ENCODE data around the gene APRT.
"Not testable (repeated sequence)": the region's sequence is repeated elsewhere in the genome, so short reads cannot be mapped to it uniquely, and the experiment has no call there.

APRT gene

DNA sequence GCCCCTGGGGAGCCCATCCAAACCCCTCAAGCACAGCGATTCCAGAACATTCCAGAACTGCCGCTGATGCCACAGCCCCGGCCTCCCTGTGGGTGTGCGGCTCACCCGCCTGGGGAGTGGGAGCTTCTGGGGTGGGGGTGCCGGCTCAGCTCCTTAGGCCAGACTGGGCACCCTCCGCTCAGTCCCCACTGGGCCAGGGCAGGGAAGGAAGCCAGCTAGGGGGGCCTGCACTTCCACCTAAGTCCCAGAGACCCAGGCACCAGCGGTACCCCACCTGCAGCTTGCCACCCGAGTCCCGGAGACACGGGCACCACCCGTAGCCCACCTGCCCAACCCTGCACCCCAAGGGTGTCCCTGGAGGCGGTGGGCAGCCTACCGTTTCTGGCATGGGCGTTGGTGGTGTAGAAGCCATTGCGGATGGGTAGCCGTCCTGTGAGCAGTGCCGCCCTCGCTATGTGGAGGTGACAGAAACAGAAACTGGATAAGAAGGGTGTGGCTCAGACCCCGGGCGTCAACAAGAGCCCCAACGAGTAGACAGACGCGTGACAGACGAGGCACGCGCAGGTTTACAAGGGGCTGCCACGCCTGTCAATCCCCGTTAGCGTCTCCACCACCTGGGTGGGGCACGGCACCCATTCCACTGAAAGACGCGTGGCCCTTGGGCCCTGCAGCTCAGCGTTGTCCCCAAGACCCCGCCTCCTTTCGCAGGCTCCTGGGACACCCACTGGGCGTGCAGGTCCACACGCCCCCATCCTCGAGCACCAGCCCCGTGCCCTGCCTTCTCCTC, 30.0 kb upstream of the APRT start:
- DNase-seq = no peak

DNA sequence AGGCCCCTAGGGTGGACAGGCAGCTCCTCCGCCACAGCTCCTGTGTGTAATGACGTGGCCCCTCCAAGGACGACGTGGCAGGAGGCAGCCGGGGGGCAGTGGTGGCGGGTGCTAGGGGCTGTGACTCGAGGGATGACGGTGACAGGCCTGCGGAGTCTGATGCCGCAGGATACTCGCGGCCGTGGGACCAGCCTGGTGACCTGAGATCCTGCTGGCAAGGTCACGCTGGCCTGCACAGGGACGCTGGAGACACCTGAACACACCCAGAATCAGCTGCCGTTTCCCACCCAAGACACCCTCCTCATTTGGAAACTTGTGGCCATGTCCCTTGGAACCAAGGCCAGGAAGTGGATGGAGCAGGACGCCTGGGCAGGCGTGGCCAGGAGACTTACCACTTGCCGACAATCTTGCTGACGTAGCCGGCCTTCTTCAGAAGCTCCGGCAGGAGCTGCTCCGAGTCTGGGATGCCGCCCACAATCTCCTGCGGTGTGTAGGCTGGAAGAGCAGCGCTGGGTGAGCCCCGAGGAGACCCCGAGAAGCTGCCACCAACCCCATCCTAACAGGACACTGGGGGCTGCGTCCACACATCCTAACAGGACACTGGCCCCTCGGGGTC, 29.0 kb upstream of the APRT start:
- no peak for DNase-seq

DNA sequence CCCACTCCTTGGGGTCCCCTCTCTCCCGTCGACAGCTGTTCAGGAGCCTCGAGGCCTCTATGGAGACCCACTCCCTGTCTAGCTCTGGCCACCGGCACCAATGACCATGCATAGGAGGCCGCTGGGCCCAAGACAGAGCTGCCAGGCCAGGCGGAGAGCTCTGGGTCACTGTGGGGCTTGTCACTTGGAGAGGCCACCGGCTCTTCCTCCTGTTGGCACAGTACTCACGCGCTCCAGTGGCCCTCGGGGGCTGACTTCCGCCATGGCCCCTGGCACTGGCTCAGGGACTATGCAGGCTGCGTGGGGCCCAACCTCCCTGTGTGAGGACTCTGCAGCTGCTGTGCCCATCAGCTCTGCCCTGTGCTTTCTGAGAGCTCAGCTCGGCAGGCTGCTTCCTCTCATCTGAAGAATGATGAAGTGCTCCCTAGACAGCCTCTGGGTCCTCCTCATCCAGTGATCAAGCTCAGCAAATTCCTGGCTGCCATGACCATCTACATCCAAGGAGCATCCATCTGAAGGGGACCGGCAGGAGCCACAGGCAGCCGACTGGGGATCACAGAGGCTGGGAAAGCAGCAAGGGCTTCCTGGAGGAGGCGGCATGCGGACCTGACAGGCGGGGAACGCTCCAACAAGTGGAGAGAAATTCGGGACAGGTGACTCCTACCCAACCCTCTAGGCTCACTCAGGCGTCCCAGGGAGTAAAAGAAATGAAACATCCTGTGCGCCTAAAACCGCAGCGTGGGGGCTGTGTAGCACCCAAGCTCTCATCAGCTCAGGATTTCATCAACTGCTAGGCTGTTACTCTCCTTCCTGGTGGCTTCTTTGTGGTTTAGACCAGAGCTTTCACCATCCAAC, 28.2 kb upstream of the APRT start:
- no peak for DNase-seq

DNA sequence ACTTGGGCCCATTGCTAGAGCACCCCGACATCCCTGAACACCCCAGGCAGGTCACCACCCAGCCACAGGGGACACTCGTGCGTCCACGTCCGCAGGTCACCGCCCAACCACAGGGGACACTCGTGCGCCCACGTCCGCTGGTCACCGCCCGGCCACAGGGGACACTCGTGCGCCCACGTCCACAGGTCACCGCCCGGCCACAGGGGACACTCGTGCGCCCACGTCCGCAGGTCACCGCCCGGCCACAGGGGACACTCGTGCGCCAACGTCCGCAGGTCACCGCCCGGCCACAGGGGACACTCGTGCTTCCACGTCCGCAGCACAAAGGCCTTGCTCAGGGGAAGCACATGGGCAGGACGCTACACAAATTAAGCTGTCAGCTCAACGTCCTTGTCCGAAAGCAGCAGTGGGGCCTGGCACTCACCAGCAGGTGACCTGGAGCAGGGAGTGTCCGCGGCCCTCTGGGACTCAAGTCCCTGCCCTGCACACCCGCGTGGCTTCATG, 27.4 kb upstream of the APRT start:
- DNase-seq = no peak

DNA sequence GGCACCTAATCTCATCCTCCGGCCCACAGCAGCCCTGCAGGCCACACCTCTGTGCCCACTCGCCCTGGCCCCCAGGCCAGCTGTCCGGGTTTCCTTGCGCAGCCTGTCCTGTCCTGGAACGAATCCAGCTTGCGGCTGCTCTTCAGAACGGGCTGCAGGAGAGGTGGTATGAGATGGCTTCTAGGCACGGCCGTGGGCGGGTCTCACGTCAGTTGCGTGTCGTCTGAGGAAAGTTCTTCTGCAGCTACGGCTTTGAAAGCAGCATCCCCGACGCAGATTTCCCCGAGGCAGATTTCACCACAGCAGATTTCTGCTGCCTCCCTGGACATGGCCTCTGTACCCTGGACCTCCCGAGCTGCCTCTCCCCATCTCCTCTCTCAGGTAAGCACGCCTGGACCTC, 26.8 kb upstream of the APRT start:
- DNase-seq = no peak

DNA sequence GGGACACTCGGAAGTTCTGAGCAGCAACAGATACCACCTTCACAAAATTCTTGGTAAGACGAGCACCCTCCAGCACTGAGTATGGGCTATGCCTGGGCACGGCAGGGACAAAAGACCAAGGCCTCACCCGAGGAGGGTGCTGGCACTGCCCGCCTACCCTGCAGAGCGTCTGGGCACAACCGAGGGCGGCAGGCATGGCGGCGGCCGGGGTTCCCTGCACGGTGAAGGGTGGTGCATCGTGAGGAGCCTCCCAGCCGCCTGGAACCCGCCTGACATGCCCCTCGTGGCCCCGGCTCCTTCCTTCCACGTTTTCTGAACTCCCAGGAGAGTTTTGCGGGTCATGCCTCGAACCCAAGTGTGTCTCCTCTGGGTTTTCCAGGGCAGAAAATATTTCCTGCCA, 26.1 kb upstream of the APRT start:
- DNase-seq = no peak

DNA sequence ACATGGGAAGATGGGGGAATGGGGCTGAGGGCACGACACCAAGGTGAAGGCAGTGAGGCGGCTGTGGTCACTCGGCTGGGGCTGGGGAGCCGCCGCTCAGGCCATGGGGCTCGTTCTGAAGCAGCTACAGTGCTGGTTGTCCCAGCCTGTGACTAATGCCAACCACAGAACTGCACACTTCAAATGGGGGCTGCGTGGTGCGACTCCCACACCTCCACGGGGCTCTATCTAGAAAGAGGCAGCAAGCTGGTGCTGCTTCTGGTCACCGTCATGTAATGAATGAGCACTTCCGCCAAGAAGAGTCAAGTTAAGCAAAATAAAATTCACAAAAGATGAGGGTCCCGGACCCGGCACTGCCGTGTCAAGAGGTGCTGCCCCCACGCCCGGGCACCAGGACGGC, 25.1 kb upstream of the APRT start:
- DNase-seq = no peak

DNA sequence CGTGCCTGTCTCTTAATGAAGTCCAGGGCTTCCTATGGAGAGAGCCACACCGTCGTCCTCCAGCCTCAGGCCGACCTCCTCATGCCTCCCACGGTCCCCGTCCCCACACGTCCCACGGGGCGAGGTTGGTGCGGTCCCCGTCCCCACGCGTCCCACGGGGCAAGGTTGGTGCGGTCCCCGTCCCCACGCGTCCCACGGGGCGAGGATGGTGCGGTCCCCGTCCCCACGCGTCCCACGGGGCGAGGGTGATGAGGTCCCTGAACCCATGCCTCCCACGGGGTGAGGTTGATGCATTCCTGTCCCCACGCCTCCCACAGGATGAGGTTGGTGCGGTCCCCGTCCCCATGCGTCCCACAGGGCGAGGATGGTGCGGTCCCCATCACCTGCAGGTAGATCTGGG, 24.1 kb upstream of the APRT start:
- DNase-seq = no peak

DNA sequence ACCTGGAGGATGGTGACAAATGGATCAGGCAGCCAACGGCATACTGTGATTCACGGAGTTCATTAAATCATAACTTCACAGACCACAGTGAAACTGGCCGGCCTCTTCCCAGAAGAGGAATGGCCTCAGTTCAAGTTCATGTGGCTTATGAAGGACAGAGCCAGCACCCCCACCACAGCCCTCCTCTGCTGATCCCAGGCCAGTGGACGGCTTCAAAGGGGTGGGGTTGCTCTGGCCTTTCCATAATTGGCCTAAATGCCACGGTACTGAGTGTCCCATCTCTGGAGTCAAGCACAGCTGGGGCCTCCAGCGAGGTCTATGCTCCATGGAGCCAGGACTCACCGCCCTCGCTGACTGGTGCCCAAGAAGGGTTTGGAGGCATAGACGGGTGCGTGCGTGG, 23.7 kb upstream of the APRT start:
- DNase-seq = no peak

DNA sequence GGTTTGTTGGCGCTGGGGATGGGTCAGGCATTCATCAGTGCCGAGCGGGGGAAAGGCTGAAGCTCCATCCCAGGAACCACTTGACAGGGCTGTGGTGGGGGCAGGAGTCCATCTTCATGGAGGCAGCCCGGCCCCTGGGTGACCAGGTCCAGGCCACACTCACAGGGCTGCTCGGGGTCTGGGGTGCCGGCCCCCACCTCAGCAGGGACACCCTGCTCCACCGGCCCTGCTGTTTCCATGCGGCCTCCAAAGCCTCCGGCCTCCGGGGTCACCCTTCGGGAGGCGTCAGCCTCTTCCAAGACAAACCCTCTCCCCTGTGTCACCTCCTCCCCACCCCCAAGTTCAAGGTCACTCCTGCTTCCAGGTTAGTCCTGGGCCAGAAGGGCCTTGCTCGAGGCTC, 22.9 kb upstream of the APRT start:
- no peak for DNase-seq

DNA sequence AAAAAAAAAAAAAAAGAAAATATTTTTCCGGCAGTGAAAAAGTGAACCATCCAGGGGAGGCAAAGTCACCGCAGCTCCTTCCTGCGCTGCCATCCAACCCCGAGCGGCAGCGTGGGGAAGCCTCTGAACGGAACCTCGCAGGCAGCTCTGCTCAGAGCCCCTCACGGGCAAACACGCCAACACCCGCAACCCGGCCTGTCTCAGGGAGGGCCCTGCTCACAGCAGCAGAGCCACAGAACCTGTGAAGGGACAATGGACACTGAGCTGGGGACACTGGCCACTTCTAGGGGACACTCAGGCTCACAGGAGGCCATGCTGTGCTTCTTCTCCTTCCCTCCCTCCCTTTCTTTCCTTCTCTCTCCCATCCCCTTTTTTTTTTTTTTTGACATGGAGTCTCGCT, 21.4 kb upstream of the APRT start:
- DNase-seq = no peak

DNA sequence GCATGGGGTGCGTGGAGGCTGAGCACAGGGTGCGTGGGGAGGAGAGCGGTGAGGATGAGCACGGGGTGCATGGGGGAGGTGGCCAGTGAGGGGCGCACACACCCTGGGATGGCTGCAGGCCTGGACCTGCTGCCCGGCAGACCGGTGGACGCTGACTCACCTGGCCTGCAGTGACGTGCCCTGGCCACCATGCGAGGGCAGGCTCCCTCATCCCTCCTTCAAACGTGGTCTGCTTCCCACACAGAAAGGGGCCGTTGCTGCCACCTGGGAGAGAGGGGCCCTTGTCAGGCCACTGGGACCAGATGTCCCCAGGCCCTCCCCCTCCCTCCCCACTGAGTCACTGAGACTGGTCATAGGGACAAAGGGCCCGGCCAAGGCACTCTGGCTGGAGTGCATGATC, 20.1 kb upstream of the APRT start:
- no peak for DNase-seq

DNA sequence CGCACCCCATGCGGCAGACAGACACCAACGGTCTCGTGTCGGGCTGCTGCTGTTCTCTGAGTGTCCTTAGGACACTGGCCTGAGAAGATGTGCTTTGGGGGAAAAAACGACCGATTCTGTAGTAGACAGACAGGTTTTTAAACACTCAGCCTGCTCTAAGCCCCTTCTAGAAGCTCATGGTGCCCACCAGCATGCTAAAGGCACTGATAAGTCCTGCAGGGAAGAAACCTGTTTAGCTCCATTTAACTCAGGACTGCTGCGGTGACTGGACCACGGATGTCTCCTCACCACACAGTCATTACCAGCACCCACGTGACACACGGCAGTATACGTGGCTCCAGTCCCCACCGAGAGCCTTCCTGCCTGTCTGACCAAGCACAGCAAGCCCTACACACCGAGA, 19.1 kb upstream of the APRT start:
- DNase-seq = no peak

DNA sequence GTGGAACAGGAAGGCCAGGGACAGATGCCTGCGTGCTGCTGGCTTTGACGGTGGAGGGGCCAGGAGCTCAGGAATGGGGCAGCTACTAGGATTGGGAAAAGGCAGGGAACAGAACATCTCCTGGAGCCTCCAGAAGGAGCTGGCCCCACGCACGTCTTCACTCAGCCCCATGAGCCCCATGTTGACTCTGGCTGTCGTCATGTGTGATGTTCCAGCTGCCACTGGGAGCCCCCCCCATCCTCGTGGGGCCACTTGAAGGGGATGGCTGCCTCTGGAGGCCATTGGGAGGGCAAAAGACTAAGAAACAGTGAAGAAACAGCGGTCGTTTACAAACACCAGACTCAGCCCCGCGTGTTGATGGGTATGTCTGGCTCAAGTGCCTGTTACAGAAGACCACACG, 18.5 kb upstream of the APRT start:
- DNase-seq = peak; percentile 24

DNA sequence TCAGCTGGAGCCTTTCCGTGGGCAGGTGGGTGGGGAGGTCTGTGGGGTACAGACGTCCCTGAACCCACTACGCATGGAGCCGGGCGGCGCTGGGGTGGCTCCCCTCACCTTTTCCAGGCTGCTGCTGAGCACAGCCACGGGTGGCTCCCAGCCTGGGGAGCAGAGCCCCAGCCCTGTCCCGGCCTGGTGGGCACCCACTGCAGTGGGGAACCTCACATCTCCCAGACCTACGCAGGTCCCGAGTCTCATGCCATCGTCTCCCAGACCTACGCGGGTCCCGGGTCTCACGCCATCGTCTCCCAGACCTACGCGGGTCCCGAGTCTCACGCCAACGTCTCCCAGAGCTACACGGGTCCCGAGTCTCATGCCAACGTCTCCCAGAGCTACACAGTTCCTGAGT, 17.0 kb upstream of the APRT start:
- no peak for DNase-seq

DNA sequence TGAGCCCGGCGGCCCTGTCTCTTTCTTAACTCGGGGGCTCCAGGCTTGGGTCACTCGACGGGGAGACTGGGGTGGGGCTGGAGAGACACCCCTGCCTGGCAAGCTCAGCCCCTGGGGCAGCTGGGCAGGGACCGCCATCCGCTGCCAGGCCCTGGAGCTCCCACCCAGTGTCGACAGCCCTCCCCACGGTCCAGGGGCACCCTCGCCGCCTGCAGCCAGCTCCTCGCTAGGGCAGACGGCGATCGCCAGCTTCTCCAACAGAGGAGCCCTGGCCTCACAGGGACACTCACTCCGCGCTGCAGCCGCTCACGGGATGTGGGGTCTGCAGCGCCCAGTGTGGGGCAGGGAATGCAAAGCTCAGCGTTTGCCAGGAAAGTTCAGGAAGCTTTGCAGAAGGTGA, 16.0 kb upstream of the APRT start:
- DNase-seq = no peak

DNA sequence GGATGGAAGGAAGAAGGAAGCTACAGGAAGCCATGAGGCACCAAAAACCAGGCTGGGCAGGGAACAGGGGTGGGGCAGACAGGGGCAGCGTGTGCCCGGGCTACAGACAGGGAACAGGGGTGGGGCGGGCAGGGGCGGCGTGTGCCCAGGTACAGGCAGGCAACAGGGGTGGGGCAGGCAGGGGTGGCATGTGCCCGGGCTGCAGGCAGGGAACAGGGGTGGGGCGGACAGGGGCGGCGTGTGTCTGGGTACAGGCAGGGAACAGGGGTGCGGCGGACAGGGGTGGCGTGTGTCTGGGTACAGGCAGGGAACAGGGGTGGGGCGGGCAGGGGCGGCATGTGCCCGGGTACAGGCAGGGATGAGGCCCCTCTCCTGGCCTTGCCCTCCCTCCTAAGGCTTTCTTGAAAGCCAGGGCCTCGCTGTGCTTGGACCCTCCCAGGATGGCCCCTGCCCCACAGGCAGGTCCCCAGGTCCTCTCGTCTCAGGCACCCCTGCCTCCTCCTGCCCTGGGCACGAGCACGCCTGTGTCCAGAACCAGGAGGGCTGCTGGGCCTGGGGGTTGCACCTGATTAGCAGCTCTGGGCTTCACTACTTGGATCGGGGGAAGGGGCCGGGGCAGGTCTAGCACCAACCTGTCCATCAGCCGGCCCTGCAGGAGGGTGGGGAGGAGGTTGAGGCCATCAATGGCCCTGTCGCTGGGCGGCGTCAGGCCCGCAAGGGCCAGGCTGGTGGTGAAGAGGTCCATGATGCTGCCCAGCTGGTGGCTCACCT, 14.5 kb upstream of the APRT start:
- no peak for DNase-seq

DNA sequence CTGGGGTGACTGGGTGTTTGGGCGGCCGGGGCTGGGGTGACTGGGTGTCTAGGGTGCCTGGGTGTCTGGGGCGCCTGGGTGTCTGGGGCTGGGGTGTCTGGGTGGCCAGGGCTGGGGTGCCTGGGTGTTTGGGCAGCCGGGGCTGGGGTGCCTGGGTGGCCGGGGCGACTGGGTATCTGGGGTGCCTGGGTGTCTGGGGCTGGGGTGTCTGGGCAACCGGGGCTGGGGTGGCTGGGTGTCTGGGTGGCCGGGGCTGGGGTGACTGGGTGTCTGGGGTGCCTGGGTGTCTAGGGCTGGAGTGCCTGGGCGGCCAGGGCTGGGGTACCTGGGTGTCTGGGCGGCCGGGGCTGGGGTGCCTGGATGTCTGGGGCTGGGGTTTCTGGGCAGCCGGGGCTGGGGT, 13.4 kb upstream of the APRT start:
- DNase-seq = no peak

DNA sequence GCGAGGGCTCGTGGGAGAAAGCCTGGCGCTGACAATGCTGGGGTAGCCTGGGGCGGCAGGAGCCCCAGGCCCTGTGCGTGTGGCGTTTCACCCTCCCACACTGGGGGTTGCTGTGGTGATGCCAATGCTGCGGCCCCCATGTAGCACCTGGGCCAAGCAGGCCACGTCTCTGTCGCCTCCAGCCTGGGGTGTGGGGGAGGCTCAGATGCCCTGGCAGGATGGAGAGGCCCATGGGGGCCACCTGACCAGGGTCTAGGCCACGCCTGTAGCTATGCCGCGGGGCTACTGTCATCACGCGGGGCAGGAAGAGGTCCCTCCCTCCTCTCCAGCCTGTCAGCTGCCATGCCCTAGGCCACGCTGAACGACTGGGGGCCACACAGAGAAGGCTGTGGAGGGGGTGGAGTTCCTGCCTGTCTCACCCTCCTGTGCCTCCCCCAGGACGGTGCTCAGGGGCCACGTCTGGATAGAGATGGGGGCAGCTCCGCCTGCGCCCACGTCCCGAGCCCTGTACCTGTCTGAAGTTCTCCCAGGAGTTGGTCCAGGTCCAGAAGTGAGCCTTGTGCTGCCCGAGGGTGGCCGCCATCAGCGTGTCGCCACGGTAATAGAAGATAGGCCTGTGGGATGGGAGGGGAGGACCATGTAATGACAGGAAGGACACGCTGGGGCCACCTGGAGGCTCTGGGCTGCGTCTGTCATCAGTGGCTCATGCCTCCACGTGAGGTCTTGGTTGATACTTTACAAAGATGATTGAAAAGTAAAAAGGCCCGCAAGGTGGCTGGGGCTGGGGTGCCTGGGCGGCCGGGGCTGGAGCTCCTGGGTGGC, 12.7 kb upstream of the APRT start:
- DNase-seq = no peak

DNA sequence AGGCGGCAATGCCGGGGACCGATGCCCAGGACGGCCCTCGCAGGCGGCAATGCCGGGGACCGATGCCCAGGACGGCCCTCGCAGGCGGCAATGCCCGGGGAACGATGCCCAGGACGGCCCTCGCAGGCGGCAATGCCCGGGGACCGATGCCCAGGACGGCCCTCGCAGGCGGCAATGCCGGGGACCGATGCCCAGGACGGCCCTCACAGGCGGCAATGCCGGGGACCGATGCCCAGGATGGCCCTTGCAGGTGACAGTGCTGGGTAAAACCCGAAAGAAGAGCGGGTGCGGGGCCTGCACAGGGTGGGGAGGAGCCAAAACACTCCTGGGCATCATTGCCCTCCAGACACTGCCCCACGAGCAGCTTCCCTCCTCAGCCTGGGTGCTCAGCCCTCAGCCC, 11.9 kb upstream of the APRT start:
- DNase-seq = not testable (repeated sequence)

DNA sequence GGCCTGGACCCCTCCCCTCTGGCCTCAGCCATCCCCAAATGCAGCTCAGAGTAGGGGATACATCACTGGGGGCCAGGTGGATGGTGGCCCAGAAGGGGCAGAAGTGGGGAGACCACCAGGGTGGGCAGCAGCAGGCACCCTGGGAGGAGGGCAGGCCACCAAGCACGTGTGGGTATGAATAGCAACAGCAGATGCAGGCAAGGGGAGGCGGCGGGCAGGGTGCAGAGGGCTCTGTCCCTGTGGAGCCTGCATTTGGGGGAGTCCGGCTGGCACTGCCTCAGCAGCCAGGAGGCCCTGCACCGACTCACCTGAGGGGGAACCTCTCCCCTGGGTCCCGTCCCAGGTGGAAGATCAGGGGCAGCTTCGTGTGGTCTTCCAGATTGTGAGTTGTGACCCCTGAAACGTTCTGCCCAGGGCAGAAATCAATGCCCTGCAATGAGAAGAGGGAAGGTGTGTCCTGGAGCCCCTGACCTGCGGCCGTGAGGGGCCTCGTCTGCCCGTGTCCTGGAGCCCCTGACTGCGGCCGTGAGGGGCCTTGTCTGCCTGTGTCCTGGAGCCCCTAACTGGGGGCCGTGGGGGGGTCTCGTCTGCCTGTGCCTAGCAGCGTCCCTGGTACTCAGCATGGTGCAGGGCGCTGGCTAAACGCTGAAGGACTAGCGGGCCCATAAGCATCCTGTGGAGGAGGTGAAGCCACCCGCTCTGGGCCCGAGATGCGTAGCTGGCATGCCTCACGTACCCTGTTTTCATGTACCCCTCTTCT, 10.7 kb upstream of the APRT start:
- DNase-seq = no peak
